CD4-positive, alpha-beta memory T cell (primary cell): ENCODE data around the gene PFN3. TPM values are rescaled to one million over a fixed set of nuclear protein-coding genes. Genes with fewer than 3 reads are reported as not detected.
"Not testable (repeated sequence)": the region's sequence is repeated elsewhere in the genome, so short reads cannot be mapped to it uniquely, and the experiment has no call there.

Experiments used
- CTCF ChIA-PET: fragments of 350-600 bp; sonication (Branson Sonifier 250); formaldehyde crosslinking; loops from one replicate; lab custom pipeline; 2021; ENCODE audit warnings: inconsistent platforms; ENCODE audit not compliant: partially characterized antibody; lab: Charles Lee
- POLR2A ChIA-PET: fragments of 350-600 bp; sonication (Branson Sonifier 250); formaldehyde crosslinking; loops from one replicate; lab custom pipeline; 2021; ENCODE audit not compliant: partially characterized antibody; lab: Charles Lee
- DNase-seq, 5 donors: peaks; one replicate each; pipeline versions ENCODE4 v3.0.0 to v3.0.0-alpha.2; 2020 to 2022; ENCODE audit warnings: mixed read lengths in 1 of 5
- H3K27ac ChIP-seq: one replicate; pipeline ENCODE4 v1.7.0; 2013; ENCODE audit warnings: low read depth, low read length
- H3K27me3 ChIP-seq: 2 replicates; pipeline ENCODE4 v1.7.0; 2013; ENCODE audit warnings: mild to moderate bottlenecking, low read length, moderate library complexity; ENCODE audit not compliant: insufficient read depth
- H3K36me3 ChIP-seq: 2 replicates; pipeline ENCODE4 v1.7.0; 2013; ENCODE audit warnings: mild to moderate bottlenecking, low read length, moderate library complexity; ENCODE audit not compliant: insufficient read depth
- H3K4me1 ChIP-seq: 2 replicates; pipeline ENCODE4 v1.7.0; 2013; ENCODE audit warnings: mild to moderate bottlenecking, low read length, moderate library complexity; ENCODE audit not compliant: insufficient read depth
- H3K4me3 ChIP-seq, 2 donors: one replicate each; pipeline ENCODE4 v1.7.0; 2013; ENCODE audit warnings: low read length in 2 of 2, mild to moderate bottlenecking in 1 of 2
- H3K9me3 ChIP-seq, 2 donors: one replicate each; pipeline ENCODE4 v1.7.0; 2013; ENCODE audit warnings: low read length in 2 of 2, control low read depth in 1 of 2; ENCODE audit not compliant: control insufficient read depth in 1 of 2
- H3K27ac Mint-ChIP-seq, 7 donors: one replicate each; pipeline ENCODE4 v1.8.0; 2020 to 2021; ENCODE audit warnings: mixed read lengths in 7 of 7, mild to moderate bottlenecking in 6 of 7, inconsistent platforms in 3 of 7, moderate library complexity in 3 of 7
- H3K27me3 Mint-ChIP-seq, 2 donors: one replicate each; pipeline ENCODE4 v1.8.0; 2020 to 2021; ENCODE audit warnings: mixed read lengths in 2 of 2
- H3K36me3 Mint-ChIP-seq, 2 donors: one replicate each; pipeline ENCODE4 v1.8.0; 2020 to 2021; ENCODE audit warnings: mixed read lengths in 2 of 2, inconsistent platforms in 1 of 2, mild to moderate bottlenecking in 1 of 2
- H3K4me1 Mint-ChIP-seq, 4 donors: one replicate each; pipeline ENCODE4 v1.8.0; 2020 to 2021; ENCODE audit warnings: mixed read lengths in 4 of 4, mild to moderate bottlenecking in 1 of 4
- H3K4me3 Mint-ChIP-seq, 8 donors: one replicate each; pipeline ENCODE4 v1.8.0; 2020 to 2021; ENCODE audit warnings: mixed read lengths in 8 of 8, mild to moderate bottlenecking in 7 of 8, moderate library complexity in 6 of 8, inconsistent platforms in 3 of 8
- H3K9me3 Mint-ChIP-seq, 8 donors: one replicate each; pipeline ENCODE4 v1.8.0; 2020 to 2021; ENCODE audit warnings: mixed read lengths in 8 of 8, mild to moderate bottlenecking in 5 of 8, inconsistent platforms in 3 of 8, moderate library complexity in 1 of 8
- intact Hi-C: fragments of 100-400 bp; cut with micrococcal nuclease; formaldehyde crosslinking; loops from one replicate; pipeline ENCODE4 v1.15.1; 2023
- polyA plus RNA-seq, 2 donors: library from polyadenylated mRNA; unstranded; fragments of 300-500 nt; fragmentation: Illumina TruSeq; gene quantifications; one replicate each; pipeline ENCODE4 v1.2.3, GENCODE V29; 2021
- total RNA-seq, 2 experiments: library from RNA; stranded (reverse); gene quantifications; one replicate each; pipeline ENCODE4 v1.2.3, GENCODE V29; 2021

PFN3 gene
- total and polyA plus RNA-seq, 4 experiments from 2014 or later, result not detected

GRCh38 chr5:177425801-177426565 lies 25.5 kb upstream of the PFN3 start:
- H3K4me3 ChIP-seq, result peak overlapping the region; percentile 21 to 53
- peaks cover 14% of the 10 kb centered on the region for H3K36me3 ChIP-seq
- H3K4me1 ChIP-seq, result peaks cover 52% of the 10 kb centered on the region
- no peaks in the 10 kb centered on the region for H3K27me3 ChIP-seq
- Mint-ChIP-seq H3K9me3 (peaks cover 0 to 5% (median 0%) of the 10 kb centered on the region in 8 donors), H3K4me1 (peaks cover 31 to 65% (median 44%) of the 10 kb centered on the region in 4 donors), H3K36me3 (peaks cover 16 to 30% of the 10 kb centered on the region in 2 donors), H3K4me3 (peak overlapping the region; percentile 89 to 96 (median 92)), H3K27ac (peak overlapping the region; percentile 91 to 99 (median 99)), H3K27me3 (no peaks in the 10 kb centered on the region)
- ChIA-PET POLR2A (interaction anchor here (0.5 to 14.3 kb wide), 22 partner anchors 7 to 888 kb away, joined by 3 to 1171 read pairs (median 6); partner anchors contain the start of genes F12, LMAN2, PDLIM7 and PRR7), CTCF (interaction anchor here (0.9 to 14.2 kb wide), 7 partner anchors 11 to 116 kb away, joined by 4 to 307 read pairs (median 55); partner anchors contain the start of genes F12, PFN3 and PRR7)
- DNase-seq, result peak; percentile 99 to 100 (median 100)
- intact Hi-C loops, result loop anchor here (1.0 kb wide), 7 partner anchors 8 to 71 kb away; partner anchors contain the start of genes PDLIM7, PRR7 and RGS14
- no peaks in the 10 kb centered on the region for H3K9me3 ChIP-seq
- peak overlapping the region; percentile 65 for H3K27ac ChIP-seq

GRCh38 chr5:177425196-177425800 lies 24.8 kb upstream of the PFN3 start:
- intact Hi-C loops, result no loop called here
- H3K27ac ChIP-seq, result peak overlapping the region; percentile 65
- H3K4me1 Mint-ChIP-seq, result peaks cover 24 to 58% (median 38%) of the 10 kb centered on the region in 4 donors
- peaks cover 45% of the 10 kb centered on the region for H3K4me1 ChIP-seq
- CTCF ChIA-PET, result interaction anchor here (0.9 to 14.2 kb wide), 7 partner anchors 11 to 115 kb away, joined by 4 to 307 read pairs (median 55); partner anchors contain the start of genes F12, PFN3 and PRR7
- no peaks in the 10 kb centered on the region for H3K27me3 Mint-ChIP-seq
- peaks cover 7% of the 10 kb centered on the region for H3K36me3 ChIP-seq
- H3K27me3 ChIP-seq, result no peaks in the 10 kb centered on the region
- H3K9me3 Mint-ChIP-seq, result peaks cover 0 to 5% (median 0%) of the 10 kb centered on the region in 8 donors
- POLR2A ChIA-PET, result interaction anchor here (1.3 to 14.3 kb wide), 15 partner anchors 8 to 73 kb away, joined by 3 to 1171 read pairs (median 7); partner anchors contain the start of genes F12, LMAN2, PDLIM7 and PRR7
- DNase-seq, result no peak
- peaks cover 9 to 24% of the 10 kb centered on the region in 2 donors for H3K36me3 Mint-ChIP-seq
- H3K9me3 ChIP-seq, result no peaks in the 10 kb centered on the region
- peak overlapping the region; percentile 21 to 53 for H3K4me3 ChIP-seq
- H3K27ac Mint-ChIP-seq, result peak overlapping the region; percentile 91 to 99 (median 99)
- H3K4me3 Mint-ChIP-seq, result peak overlapping the region; percentile 89 to 96 (median 92)

- Mint-ChIP-seq H3K4me3 (no peak overlapping the region), H3K36me3 (peaks cover 0 to 11% of the 10 kb centered on the region in 2 donors), H3K4me1 (peaks cover 9 to 42% (median 23%) of the 10 kb centered on the region in 4 donors), H3K27ac (peak overlapping the region in 2 of 7 donors; percentile 72 to 96), H3K27me3 (no peaks in the 10 kb centered on the region), H3K9me3 (peaks cover 0 to 5% (median 0%) of the 10 kb centered on the region in 8 donors)
- Histone ChIP-seq H3K9me3 (no peaks in the 10 kb centered on the region), H3K27me3 (no peaks in the 10 kb centered on the region), H3K4me3 (no peak overlapping the region), H3K36me3 (no peaks in the 10 kb centered on the region), H3K4me1 (peaks cover 30% of the 10 kb centered on the region), H3K27ac (no peak overlapping the region)
- DNase-seq, result no peak
- CTCF ChIA-PET, result interaction anchor here (0.9 to 14.2 kb wide), 5 partner anchors 9 to 34 kb away, joined by 5 to 307 read pairs (median 9); partner anchors contain the start of genes F12 and PFN3
- POLR2A ChIA-PET, result interaction anchor here (0.8 to 14.3 kb wide), 5 partner anchors 9 to 72 kb away, joined by 3 to 1171 read pairs (median 109); partner anchors contain the start of genes LMAN2 and PRR7
- intact Hi-C loops, result no loop called here
These were observed 23.2 kb upstream of the PFN3 start for GRCh38 chr5:177423671-177424070.

- CTCF ChIA-PET, result interaction anchor here (1.2 to 14.2 kb wide), 3 partner anchors 15 to 80 kb away, joined by 3 to 307 read pairs (median 108); partner anchors contain the start of genes F12 and PFN3
- Mint-ChIP-seq H3K4me1 (peaks cover 14 to 27% (median 21%) of the 10 kb centered on the region in 4 donors), H3K4me3 (no peak overlapping the region), H3K27me3 (no peaks in the 10 kb centered on the region), H3K36me3 (peaks cover 0 to 2% of the 10 kb centered on the region in 2 donors), H3K27ac (no peak overlapping the region), H3K9me3 (peaks cover 0 to 3% (median 0%) of the 10 kb centered on the region in 8 donors)
- intact Hi-C loops, result no loop called here
- Histone ChIP-seq H3K27ac (no peak overlapping the region), H3K4me3 (no peak overlapping the region), H3K4me1 (peaks cover 19% of the 10 kb centered on the region), H3K27me3 (no peaks in the 10 kb centered on the region), H3K9me3 (no peaks in the 10 kb centered on the region), H3K36me3 (no peaks in the 10 kb centered on the region)
- no peak for DNase-seq
- POLR2A ChIA-PET, result interaction anchor here (1.2 to 14.3 kb wide), 4 partner anchors 7 to 25 kb away, joined by 6 to 1171 read pairs (median 74); partner anchors contain the start of gene PRR7
These were observed 20.8 kb upstream of the PFN3 start for GRCh38 chr5:177421062-177421798.

GRCh38 chr5:177420472-177420871 lies 20.0 kb upstream of the PFN3 start:
- H3K27me3 ChIP-seq, H3K9me3 Mint-ChIP-seq, H3K27ac Mint-ChIP-seq, H3K27me3 Mint-ChIP-seq, intact Hi-C loops, H3K9me3 ChIP-seq, H3K36me3 Mint-ChIP-seq, H3K36me3 ChIP-seq, H3K27ac ChIP-seq, H3K4me3 Mint-ChIP-seq, H3K4me3 ChIP-seq, DNase-seq: not testable (repeated sequence)
- peaks cover 13 to 23% (median 18%) of the 10 kb centered on the region in 4 donors for H3K4me1 Mint-ChIP-seq
- CTCF ChIA-PET, result interaction anchor here (7.3 kb wide), 1 partner anchor 16 kb away, joined by 81 read pairs; the partner anchor contains the start of gene PFN3
- peaks cover 19% of the 10 kb centered on the region for H3K4me1 ChIP-seq
- POLR2A ChIA-PET, result interaction anchor here (6.4 kb wide), 1 partner anchor 13 kb away, joined by 40 read pairs; no protein-coding TSS in a partner anchor

- Mint-ChIP-seq H3K27ac (no peak overlapping the region), H3K27me3 (no peaks in the 10 kb centered on the region), H3K9me3 (no peaks in the 10 kb centered on the region), H3K36me3 (no peaks in the 10 kb centered on the region), H3K4me3 (no peak overlapping the region), H3K4me1 (peaks cover 10 to 22% (median 14%) of the 10 kb centered on the region in 4 donors)
- POLR2A ChIA-PET, result interaction anchor here (0.9 to 8.6 kb wide), 3 partner anchors 7 to 30 kb away, joined by 3 to 109 read pairs (median 4); partner anchors contain the start of gene GRK6
- Histone ChIP-seq H3K4me3 (no peak overlapping the region), H3K27ac (no peak overlapping the region), H3K36me3 (no peaks in the 10 kb centered on the region), H3K9me3 (no peaks in the 10 kb centered on the region), H3K4me1 (peaks cover 20% of the 10 kb centered on the region), H3K27me3 (no peaks in the 10 kb centered on the region)
- intact Hi-C loops, result no loop called here
- CTCF ChIA-PET, result interaction anchor here (1.1 to 7.3 kb wide), 2 partner anchors 11 to 15 kb away, joined by 4 to 81 read pairs; partner anchors contain the start of gene PFN3
- no peak for DNase-seq
These were observed 18.6 kb upstream of the PFN3 start for GRCh38 chr5:177419046-177419445.
